Activated T-cell treated with anti-CD3 and anti-CD28 coated beads, Interleukin-2, amount 50 U/mL, for 72 hours (primary cell): Measurements from ENCODE around the gene AKAP7. TPM values are rescaled to one million over a fixed set of nuclear protein-coding genes. Genes with fewer than 3 reads are reported as not detected.

Experiments
- ATAC-seq, 2 donors: fragments of 150-1000 bp; cut with Tn5 transposase; replicated peaks in 1 of 2; 2 replicates each; pipeline ENCODE4 v1.10.0; 2021; ENCODE audit warnings: moderate library complexity in 2 of 2, mild to moderate bottlenecking in 1 of 2
- DNase-seq, 2 donors: peaks; one replicate each; pipeline ENCODE4 v3.0.0; 2021 to 2022; ENCODE audit warnings: mixed read lengths in 1 of 2
- H3K27ac Mint-ChIP-seq: one replicate; pipeline ENCODE4 v1.8.0; 2022; ENCODE audit warnings: mild to moderate bottlenecking, moderate library complexity, mixed read lengths
- H3K27me3 Mint-ChIP-seq: one replicate; pipeline ENCODE4 v1.8.0; 2022; ENCODE audit warnings: low read depth, mixed read lengths
- H3K36me3 Mint-ChIP-seq, 2 donors: one replicate each; pipeline ENCODE4 v1.8.0; 2022; ENCODE audit warnings: mixed read lengths in 2 of 2, mild to moderate bottlenecking in 1 of 2; ENCODE audit not compliant: insufficient read depth in 2 of 2
- H3K4me1 Mint-ChIP-seq: one replicate; pipeline ENCODE4 v1.8.0; 2022; ENCODE audit warnings: low read depth, mixed read lengths
- H3K4me3 Mint-ChIP-seq, 2 donors: one replicate each; pipeline ENCODE4 v1.8.0; 2022; ENCODE audit warnings: mild to moderate bottlenecking in 2 of 2, mixed read lengths in 2 of 2, moderate library complexity in 2 of 2
- H3K9me3 Mint-ChIP-seq, 2 donors: one replicate each; pipeline ENCODE4 v1.8.0; 2022; ENCODE audit warnings: mixed read lengths in 2 of 2
- total RNA-seq, 2 donors: library from RNA; stranded (reverse); gene quantifications; one replicate each; pipeline ENCODE4 v1.2.3, GENCODE V29; 2022

The AKAP7 gene
- total RNA-seq, 2 donors from 2014 or later, result 6.7 to 6.8 TPM

GRCh38 chr6:131117878-131118277, 17.4 kb upstream of the AKAP7 start:
- ATAC-seq, result no peak
- DNase-seq, result no peak
- no peaks in the 10 kb centered on the region for H3K9me3 Mint-ChIP-seq
- no peak overlapping the region for H3K4me3 Mint-ChIP-seq
- no peaks in the 10 kb centered on the region for H3K36me3 Mint-ChIP-seq
- H3K27ac Mint-ChIP-seq, result no peak overlapping the region
- no peaks in the 10 kb centered on the region for H3K27me3 Mint-ChIP-seq
- H3K4me1 Mint-ChIP-seq, result no peaks in the 10 kb centered on the region

GRCh38 chr6:131122007-131122406, 13.3 kb upstream of the AKAP7 start:
- Mint-ChIP-seq H3K27ac (no peak overlapping the region), H3K4me1 (no peaks in the 10 kb centered on the region)

GRCh38 chr6:131122516-131122915, 12.8 kb upstream of the AKAP7 start:
- DNase-seq (no peak), ATAC-seq (no peak)
- no peaks in the 10 kb centered on the region for H3K4me1 Mint-ChIP-seq

More at GRCh38 chr6:131122007-131122406, 13.3 kb upstream of the AKAP7 start:
- H3K36me3 Mint-ChIP-seq, result no peaks in the 10 kb centered on the region
- no peak for ATAC-seq
- peaks cover 4% of the 10 kb centered on the region for H3K27me3 Mint-ChIP-seq
- H3K4me3 Mint-ChIP-seq, result no peak overlapping the region
- no peak for DNase-seq
- no peaks in the 10 kb centered on the region for H3K9me3 Mint-ChIP-seq

GRCh38 chr6:131124336-131125071, 10.8 kb upstream of the AKAP7 start:
- ATAC-seq, result no peak
- Mint-ChIP-seq H3K27me3 (peaks cover 4% of the 10 kb centered on the region), H3K4me1 (no peaks in the 10 kb centered on the region), H3K9me3 (no peaks in the 10 kb centered on the region), H3K36me3 (no peaks in the 10 kb centered on the region), H3K27ac (no peak overlapping the region), H3K4me3 (no peak overlapping the region)
- DNase-seq, result no peak

More at GRCh38 chr6:131122516-131122915, 12.8 kb upstream of the AKAP7 start:
- Mint-ChIP-seq H3K4me3 (no peak overlapping the region), H3K36me3 (no peaks in the 10 kb centered on the region), H3K27me3 (peaks cover 4% of the 10 kb centered on the region), H3K27ac (no peak overlapping the region), H3K9me3 (no peaks in the 10 kb centered on the region)

GRCh38 chr6:131125431-131125830, 9.8 kb upstream of the AKAP7 start:
- no peak overlapping the region for H3K4me3 Mint-ChIP-seq
- ATAC-seq (no peak), DNase-seq (no peak)
- H3K36me3 Mint-ChIP-seq, result no peaks in the 10 kb centered on the region
- peaks cover 4% of the 10 kb centered on the region for H3K27me3 Mint-ChIP-seq
- H3K27ac Mint-ChIP-seq, result no peak overlapping the region
- H3K4me1 Mint-ChIP-seq, result no peaks in the 10 kb centered on the region
- H3K9me3 Mint-ChIP-seq, result no peaks in the 10 kb centered on the region

- ATAC-seq, result no peak
- peaks cover 4% of the 10 kb centered on the region for H3K27me3 Mint-ChIP-seq
- no peak overlapping the region for H3K27ac Mint-ChIP-seq
- peaks cover 6% of the 10 kb centered on the region for H3K4me1 Mint-ChIP-seq
- no peaks in the 10 kb centered on the region for H3K36me3 Mint-ChIP-seq
- no peak overlapping the region for H3K4me3 Mint-ChIP-seq
- DNase-seq, result no peak
- no peaks in the 10 kb centered on the region for H3K9me3 Mint-ChIP-seq
Observed at GRCh38 chr6:131129689-131130553, 5.3 kb upstream of the AKAP7 start.

- no peaks in the 10 kb centered on the region for H3K36me3 Mint-ChIP-seq
- H3K9me3 Mint-ChIP-seq, result no peaks in the 10 kb centered on the region
- no peak overlapping the region for H3K4me3 Mint-ChIP-seq
- H3K27ac Mint-ChIP-seq, result no peak overlapping the region
- H3K27me3 Mint-ChIP-seq, result peaks cover 4% of the 10 kb centered on the region
- ATAC-seq (no peak), DNase-seq (no peak)
- H3K4me1 Mint-ChIP-seq, result peaks cover 8% of the 10 kb centered on the region
Observed at GRCh38 chr6:131130554-131130940, 4.7 kb upstream of the AKAP7 start.

GRCh38 chr6:131132360-131132759, 2.9 kb upstream of the AKAP7 start:
- Mint-ChIP-seq H3K27me3 (no peaks in the 10 kb centered on the region), H3K4me1 (peaks cover 18% of the 10 kb centered on the region), H3K36me3 (peaks cover 0 to 2% of the 10 kb centered on the region in 2 donors), H3K4me3 (no peak overlapping the region), H3K27ac (no peak overlapping the region), H3K9me3 (no peaks in the 10 kb centered on the region)
- DNase-seq, result no peak
- no peak for ATAC-seq

- no peaks in the 10 kb centered on the region for H3K27me3 Mint-ChIP-seq
- no peaks in the 10 kb centered on the region for H3K9me3 Mint-ChIP-seq
- peak overlapping the region; percentile 90 for H3K27ac Mint-ChIP-seq
- H3K4me3 Mint-ChIP-seq, result peak overlapping the region; percentile 82 to 90
- peaks cover 18% of the 10 kb centered on the region for H3K4me1 Mint-ChIP-seq
- DNase-seq (no peak), ATAC-seq (no peak)
- peaks cover 0 to 2% of the 10 kb centered on the region in 2 donors for H3K36me3 Mint-ChIP-seq
Observed at GRCh38 chr6:131134220-131134979, 867 bp upstream of the AKAP7 start.

- Mint-ChIP-seq H3K4me1 (peaks cover 18% of the 10 kb centered on the region), H3K9me3 (no peaks in the 10 kb centered on the region), H3K36me3 (peaks cover 0 to 2% of the 10 kb centered on the region in 2 donors), H3K4me3 (peak overlapping the region; percentile 82 to 90), H3K27me3 (no peaks in the 10 kb centered on the region), H3K27ac (peak overlapping the region; percentile 90)
- no peak for DNase-seq
- ATAC-seq, result no peak
Observed at GRCh38 chr6:131134980-131135243, 355 bp upstream of the AKAP7 start.

- ATAC-seq (peak in 1 of 2 donors; percentile 3), DNase-seq (no peak)
- peak overlapping the region; percentile 90 to 97 for H3K4me3 Mint-ChIP-seq
- H3K4me1 Mint-ChIP-seq, result peaks cover 18% of the 10 kb centered on the region
- peaks cover 0 to 2% of the 10 kb centered on the region in 2 donors for H3K36me3 Mint-ChIP-seq
- no peaks in the 10 kb centered on the region for H3K9me3 Mint-ChIP-seq
- no peaks in the 10 kb centered on the region for H3K27me3 Mint-ChIP-seq
- H3K27ac Mint-ChIP-seq, result peak overlapping the region; percentile 99
Observed at GRCh38 chr6:131136021-131136786, 937 bp downstream of the AKAP7 start.

GRCh38 chr6:131139599-131139998, 4.3 kb downstream of the AKAP7 start:
- ATAC-seq (no peak), DNase-seq (no peak)
- Mint-ChIP-seq H3K4me3 (no peak overlapping the region), H3K36me3 (peaks cover 0 to 2% of the 10 kb centered on the region in 2 donors), H3K27me3 (no peaks in the 10 kb centered on the region), H3K9me3 (no peaks in the 10 kb centered on the region), H3K4me1 (peaks cover 15% of the 10 kb centered on the region), H3K27ac (no peak overlapping the region)
